Effector CD4-positive, alpha-beta T cell (primary cell): Measurements from ENCODE around the gene FAM161A.

Source experiments
- DNase-seq: peaks from one replicate; pipeline ENCODE4 v3.0.0-alpha.2; 2020

FAM161A gene

GRCh38 chr2:61785583-61785982 is 68.3 kb downstream of the FAM161A start:
- DNase-seq, result no peak

GRCh38 chr2:61784643-61785042 is 69.2 kb downstream of the FAM161A start:
- DNase-seq, result no peak

GRCh38 chr2:61775956-61776570 is 77.8 kb downstream of the FAM161A start:
- no peak for DNase-seq
